AG10803 (cell line): ENCODE measurements around the gene ARMC2.
A peak's percentile ranks its signal among the peaks of the same experiment; 100 is the strongest.

Experiments used
- DNase-seq: peaks from one replicate; pipeline ENCODE4 v3.0.0; 2010; ENCODE audit warnings: low read depth
- H3K4me3 ChIP-seq: 2 replicates; pipeline ENCODE4 v1.5.1; 2011; ENCODE audit warnings: mild to moderate bottlenecking, low read length, control low read depth
- CTCF ChIP-seq: conservative IDR thresholded peaks from 2 replicates; pipeline ENCODE4 v1.5.1; 2011; ENCODE audit warnings: mild to moderate bottlenecking, low read length, control low read depth, inconsistent platforms

Gene ARMC2

GRCh38 chr6:108895571-108895970, 47.3 kb downstream of the ARMC2 start:
- DNase-seq: peak; percentile 56
- TF ChIP-seq CTCF: no peak
- H3K4me3 ChIP-seq: no peak overlapping the region

- peak; percentile 94 for DNase-seq
- no peak for TF ChIP-seq CTCF
- no peak overlapping the region for H3K4me3 ChIP-seq
Measured at GRCh38 chr6:108896111-108896661, 48.0 kb downstream of the ARMC2 start.

- H3K4me3 ChIP-seq: no peak overlapping the region
- no peak for TF ChIP-seq CTCF
- DNase-seq: peak; percentile 51
Measured at GRCh38 chr6:108897371-108897770, 49.1 kb downstream of the ARMC2 start.

- no peak overlapping the region for H3K4me3 ChIP-seq
- DNase-seq: peak; percentile 16
- no peak for TF ChIP-seq CTCF
Measured at GRCh38 chr6:108902382-108902792, 54.2 kb downstream of the ARMC2 start.

- no peak for DNase-seq
- TF ChIP-seq CTCF: no peak
- no peak overlapping the region for H3K4me3 ChIP-seq
Measured at GRCh38 chr6:108903796-108904195, 55.6 kb downstream of the ARMC2 start.

GRCh38 chr6:108904741-108905140, 56.5 kb downstream of the ARMC2 start:
- no peak overlapping the region for H3K4me3 ChIP-seq
- no peak for TF ChIP-seq CTCF
- no peak for DNase-seq

GRCh38 chr6:108914235-108915022, 66.2 kb downstream of the ARMC2 start:
- no peak overlapping the region for H3K4me3 ChIP-seq
- TF ChIP-seq CTCF: peak; percentile 30
- peak; percentile 16 for DNase-seq
